NK-92 treated with Interleukin-12 subunit alpha and Interleukin-12 subunit beta, amount 100 ng/mL, for 24 hours (cell line): ENCODE results near the gene TBX2.

ENCODE experiments used
- DNase-seq: peaks from one replicate; lab custom pipeline; 2025; lab: John Stamatoyannopoulos, UW

TBX2 gene

GRCh38 chr17:61402073-61402541, 2.5 kb downstream of the TBX2 start:
- no peak for DNase-seq

DNA sequence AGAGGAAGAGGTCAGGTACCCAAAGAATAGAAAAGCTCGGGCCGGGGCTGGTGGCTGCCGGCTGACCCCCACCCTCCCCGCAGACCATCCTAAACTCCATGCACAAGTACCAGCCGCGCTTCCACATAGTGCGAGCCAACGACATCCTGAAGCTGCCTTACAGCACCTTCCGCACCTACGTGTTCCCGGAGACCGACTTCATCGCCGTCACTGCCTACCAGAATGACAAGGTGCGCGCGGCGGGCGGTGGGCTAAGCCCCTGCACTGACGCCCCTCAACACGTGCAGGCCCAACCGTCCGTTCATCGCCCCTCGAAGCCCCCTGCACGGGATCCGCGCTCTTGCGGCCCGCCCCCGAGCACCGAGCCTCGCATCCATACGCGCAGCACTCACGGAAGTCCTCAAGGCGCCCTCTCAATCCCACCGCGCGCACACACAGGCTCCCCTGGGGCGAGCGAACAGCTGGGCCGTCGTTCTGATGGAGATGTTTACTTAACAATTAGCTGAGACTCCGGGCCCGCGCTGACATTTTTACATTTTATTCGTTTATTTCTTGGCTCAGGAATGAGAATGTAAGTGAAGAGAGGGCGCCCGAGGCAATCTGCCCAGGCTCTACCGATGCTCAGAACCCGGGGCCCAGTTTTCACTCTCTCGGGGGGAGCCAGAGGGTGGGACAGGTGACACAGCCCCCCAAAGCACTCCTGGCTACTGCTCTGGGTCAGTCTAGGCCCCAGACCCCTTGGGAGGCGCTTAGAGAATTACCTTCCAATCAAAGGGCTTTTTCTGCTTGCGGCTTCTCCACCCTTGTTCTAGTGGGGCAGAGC, 3.5 kb downstream of the TBX2 start:
- DNase-seq, result no peak

DNA sequence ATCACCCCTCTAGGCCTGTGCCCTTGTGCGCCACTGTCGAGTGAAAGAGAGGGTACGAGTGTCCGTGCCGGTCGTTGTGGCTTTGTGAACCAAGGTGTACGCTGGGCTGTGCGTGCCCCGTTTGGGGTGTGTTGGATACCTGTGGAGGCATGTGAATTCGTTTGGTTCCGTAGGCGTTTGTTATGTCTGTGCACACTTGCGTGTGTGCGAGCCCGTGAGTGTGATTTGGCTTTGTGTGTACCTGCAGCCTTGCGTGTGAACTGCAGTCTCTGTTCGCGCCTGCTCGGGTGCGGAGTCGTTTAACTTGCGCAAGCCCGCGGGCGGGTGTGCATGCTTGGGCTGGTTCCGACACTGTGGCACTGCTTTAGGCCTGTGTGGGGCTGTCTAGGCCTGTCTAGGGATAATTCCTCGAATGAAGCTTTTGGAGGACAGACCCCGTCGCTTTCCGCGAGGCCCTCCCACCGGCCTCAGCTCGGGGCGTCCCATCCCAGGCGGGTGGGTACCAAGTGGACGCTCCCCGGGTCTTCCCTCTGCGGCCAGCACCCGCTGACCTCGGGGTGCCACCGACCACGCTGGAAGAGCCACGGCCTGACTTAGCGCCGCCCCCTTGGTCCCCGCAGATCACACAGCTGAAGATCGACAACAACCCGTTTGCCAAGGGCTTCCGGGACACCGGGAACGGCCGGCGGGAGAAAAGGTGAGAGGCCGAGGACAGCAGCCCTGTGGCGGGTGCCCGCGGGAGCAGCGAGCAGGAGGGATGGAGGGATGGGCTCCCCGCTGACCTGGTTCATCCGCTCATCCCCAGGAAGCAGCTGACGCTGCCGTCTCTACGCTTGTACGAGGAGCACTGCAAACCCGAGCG, 4.4 kb downstream of the TBX2 start:
- no peak for DNase-seq

GRCh38 chr17:61404663-61404912, 4.9 kb downstream of the TBX2 start:
- DNase-seq, result no peak

DNA sequence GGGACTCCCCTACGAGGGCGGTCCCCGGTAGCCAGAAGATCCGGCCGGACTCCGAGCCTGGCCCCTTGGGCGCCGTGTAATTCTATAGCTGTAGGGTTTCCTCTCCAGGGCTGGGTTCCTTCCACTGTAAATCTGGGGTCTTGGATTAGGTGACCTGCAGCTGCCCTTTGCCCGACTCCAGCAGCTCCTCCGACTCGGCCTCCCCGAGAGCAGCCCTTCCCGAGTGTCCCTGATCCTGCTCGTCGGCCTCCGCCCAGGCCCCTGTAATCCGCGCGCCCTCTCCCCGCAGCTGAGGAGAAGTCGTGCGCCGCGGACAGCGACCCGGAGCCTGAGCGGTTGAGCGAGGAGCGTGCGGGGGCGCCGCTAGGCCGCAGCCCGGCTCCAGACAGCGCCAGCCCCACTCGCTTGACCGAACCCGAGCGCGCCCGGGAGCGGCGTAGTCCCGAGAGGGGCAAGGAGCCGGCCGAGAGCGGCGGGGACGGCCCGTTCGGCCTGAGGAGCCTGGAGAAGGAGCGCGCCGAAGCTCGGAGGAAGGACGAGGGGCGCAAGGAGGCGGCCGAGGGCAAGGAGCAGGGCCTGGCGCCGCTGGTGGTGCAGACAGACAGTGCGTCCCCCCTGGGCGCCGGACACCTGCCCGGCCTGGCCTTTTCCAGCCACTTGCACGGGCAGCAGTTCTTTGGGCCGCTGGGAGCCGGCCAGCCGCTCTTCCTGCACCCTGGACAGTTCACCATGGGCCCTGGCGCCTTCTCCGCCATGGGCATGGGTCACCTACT, 5.5 kb downstream of the TBX2 start:
- DNase-seq, result no peak

DNA sequence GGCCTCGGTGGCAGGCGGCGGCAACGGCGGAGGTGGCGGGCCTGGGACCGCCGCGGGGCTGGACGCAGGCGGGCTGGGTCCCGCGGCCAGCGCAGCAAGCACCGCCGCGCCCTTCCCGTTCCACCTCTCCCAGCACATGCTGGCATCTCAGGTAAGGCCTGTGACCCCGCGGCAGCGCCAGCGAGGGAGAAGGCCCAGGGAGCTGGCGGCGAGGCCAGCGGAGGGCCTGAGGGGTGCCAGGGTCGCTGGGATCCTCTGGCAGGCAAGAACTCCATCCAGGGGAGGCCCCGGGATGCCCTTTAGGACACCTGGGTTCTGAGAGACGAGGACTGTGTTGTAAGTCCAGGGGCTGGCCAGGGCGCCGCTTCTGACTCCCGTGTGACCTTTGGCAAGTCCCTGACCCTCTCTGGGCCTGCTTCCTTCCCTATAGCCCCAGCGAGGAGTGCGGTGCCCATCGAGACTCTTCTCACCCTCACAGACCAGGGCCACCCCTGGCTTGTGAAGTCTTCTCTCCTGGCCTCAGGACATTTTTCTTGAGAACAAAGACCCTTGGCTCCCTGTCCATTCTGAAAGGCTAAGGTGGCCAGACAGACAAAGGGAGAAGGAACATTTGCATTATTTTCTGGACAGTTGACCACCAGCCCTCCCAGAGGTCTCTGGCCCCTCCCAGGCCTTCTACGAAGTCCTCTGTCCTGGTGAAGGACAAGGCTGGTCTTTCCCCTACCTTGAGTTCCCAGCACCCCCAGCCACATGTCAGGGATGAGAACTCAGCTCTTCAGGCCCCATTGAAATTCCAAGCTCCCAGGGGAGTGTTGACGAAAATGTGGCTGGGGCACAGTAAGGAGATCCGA, 6.3 kb downstream of the TBX2 start:
- no peak for DNase-seq

DNA sequence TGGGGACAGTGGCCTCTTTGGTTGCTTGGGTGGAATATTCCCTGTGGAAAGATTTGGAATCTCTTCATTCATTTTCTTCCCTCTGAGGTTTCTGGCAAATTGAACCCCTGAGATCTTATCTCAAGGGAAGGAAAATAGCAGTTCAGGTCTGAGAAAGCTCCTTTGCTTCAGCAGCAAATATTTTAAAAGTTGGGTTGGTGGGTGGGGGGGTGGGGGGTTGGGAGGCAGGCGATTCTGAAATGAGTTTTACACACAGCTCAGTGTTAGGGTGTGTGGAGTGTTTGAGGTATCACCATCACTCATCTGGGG, 6.8 kb downstream of the TBX2 start:
- no peak for DNase-seq

- DNase-seq, result no peak
Observed at GRCh38 chr17:61406971-61407911, 7.6 kb downstream of the TBX2 start.

GRCh38 chr17:61408151-61409041, 8.8 kb downstream of the TBX2 start:
- DNase-seq, result no peak

DNA sequence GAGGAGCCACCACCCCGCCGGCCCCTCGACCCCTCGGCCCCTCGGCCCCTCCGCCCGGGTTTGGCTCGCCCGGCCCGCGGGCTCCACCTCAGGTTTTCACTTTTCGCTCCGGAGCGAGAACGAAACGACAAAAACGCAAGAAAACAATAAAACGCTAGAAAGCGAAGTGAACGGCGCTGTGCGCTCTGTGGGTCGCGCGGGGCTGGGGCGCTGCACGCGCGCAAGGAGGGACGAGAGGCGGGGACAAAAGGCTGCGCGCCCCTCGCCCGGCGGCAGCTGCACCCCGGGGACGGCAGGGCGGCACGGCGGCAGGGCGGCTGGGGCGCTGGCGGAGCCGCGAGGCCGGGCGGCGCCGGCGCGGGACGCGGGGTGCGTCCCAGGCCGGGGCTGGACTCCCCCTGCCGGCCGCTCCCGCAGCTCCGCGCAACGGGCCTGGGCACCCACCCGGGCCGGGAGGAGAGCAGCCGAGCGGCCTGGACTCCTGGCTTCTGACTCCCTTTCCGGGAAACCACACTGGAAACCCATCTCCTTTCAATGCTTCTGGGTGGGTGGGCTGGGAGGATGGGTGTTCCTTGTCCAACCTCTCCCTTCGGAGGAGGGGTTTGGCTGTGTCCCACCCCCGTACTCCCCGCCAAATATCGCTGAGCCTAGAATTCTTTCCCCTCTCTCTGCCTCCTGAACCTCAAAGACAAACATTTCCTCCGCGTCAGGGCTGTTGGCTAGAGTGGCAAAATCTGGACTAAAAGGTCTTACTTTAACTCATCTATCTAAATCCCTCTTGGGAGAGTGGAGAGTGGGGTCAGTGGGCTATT, 9.9 kb downstream of the TBX2 start:
- no peak for DNase-seq

DNA sequence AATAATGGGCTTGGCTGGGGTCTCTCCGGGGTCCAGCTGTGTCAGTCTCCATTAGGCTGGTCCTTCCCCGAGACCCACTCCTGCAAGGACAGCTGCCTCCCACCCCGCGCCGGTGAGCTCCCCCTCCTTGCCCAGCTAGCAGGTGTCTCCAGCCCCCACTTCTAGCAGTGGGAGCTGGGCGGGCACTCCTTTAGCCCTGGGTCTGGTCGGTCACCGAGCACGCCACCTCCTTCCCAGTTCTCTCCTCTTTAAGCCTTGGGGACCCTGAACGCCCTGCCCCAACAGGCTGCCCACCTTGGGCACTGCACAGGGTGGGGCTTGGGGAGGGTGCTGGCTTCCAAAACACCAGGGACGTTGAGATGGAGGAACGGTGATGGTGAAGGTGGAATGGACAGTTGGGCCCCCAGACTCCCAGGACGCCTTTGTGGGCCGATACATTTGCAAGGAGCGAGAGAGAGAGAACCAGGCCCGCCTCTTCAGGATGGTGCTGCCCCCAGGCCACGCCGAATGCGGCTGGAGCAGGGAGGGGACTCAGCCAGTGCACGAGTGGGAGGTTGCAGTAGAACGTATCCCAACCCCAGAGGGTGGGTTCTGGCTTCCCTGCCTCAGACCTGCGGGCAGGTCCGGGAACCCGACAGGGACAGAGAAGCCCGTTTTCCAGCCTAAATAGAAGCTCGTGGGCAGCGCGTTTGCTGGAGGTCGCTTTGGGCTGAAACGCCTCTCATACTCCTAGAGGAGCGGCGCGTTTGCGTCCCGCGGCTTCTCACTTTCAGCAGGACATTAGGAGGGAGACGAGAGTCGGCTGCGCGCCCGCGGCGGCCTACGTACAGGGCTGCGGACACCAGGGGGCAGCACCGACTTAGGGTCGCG, 10.7 kb downstream of the TBX2 start:
- DNase-seq, result no peak

DNA sequence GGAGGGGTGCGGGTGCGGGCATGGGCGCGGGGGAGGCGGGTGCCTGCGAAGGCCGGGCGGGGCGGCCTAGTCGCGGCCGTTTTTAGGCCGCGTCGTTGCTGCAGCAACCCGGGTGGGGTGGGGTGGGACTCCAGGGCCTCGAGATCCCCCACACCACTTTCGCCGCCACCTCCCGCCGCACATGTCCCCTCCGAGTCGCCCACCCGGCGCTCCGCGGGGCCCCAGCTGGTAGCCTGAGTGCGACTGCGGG, 11.3 kb downstream of the TBX2 start:
- DNase-seq, result no peak

GRCh38 chr17:61411261-61412142, 11.9 kb downstream of the TBX2 start:
- DNase-seq, result no peak

GRCh38 chr17:61412143-61412859, 12.7 kb downstream of the TBX2 start:
- DNase-seq, result no peak

DNA sequence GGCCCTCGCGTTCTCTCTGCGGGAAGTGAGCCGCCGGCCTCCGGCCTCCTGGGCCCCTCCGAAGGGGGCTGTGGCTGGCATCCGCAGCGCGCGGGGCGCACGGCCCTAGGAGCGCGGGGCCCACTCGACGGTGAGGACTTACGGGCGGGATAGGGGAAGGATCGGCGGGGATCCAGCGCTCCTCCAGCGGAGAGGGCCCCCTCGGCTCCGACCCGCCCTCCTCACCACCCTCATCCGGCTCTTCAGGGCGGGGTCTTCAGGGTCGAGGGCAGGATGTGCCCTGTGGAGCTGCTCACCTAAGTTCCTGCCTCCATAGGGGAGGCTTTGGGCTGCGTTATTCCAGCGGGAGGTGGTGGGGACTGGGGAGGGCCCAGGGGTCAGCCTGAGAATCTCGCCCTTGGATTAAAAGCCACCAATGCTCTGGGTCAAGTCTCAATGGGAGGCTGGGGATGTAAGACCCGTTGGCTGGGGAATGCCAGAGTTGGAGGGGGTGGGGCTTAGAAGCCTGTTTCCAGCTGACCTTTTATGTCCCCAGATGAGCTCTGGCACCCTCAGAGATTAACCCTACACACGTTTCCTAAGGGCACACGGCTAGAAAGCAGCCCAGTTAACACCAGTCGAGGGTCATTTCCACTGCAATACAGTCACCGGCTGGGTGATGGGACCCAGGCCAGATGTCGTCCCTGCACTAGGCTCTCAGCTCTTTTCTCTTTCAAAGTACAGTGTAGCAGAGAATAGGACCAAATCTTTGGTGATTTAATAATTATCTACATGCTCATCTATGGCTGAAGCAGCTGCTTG, 13.4 kb downstream of the TBX2 start:
- DNase-seq, result no peak

- no peak for DNase-seq
Observed at GRCh38 chr17:61413661-61414126, 14.1 kb downstream of the TBX2 start.
